Breast epithelium (tissue), 4 donors: ENCODE measurements around the gene ESRRA. TPM values are rescaled to one million over a fixed set of nuclear protein-coding genes. Genes with fewer than 3 reads are reported as not detected.

Experiments
- DNase-seq, 2 donors: peaks; one replicate each; pipeline ENCODE4 v3.0.0-alpha.2; 2019; ENCODE audit warnings: low spot score in 2 of 2
- H3K27ac ChIP-seq, 2 donors: fragments of 200-600 bp; sonication (generic) in 1 of 2; one replicate each; pipeline ENCODE4 v1.5.1; 2016 to 2019; ENCODE audit warnings: mild to moderate bottlenecking in 1 of 2
- H3K27me3 ChIP-seq, 2 donors: fragments of 200-600 bp; sonication (generic) in 1 of 2; one replicate each; pipeline versions ENCODE4 v1.5.1 to v1.6.0; 2017 to 2019; ENCODE audit warnings: control low read depth in 1 of 2, mild to moderate bottlenecking in 1 of 2
- H3K36me3 ChIP-seq: fragments of 200-600 bp; one replicate; pipeline ENCODE4 v1.5.1; 2019
- H3K4me1 ChIP-seq, 2 donors: fragments of 200-600 bp; sonication (generic); one replicate each; pipeline ENCODE4 v1.5.1; 2016 to 2019; ENCODE audit warnings: control low read depth in 1 of 2
- H3K4me3 ChIP-seq, 3 donors: fragments of 200-600 bp; sonication (generic); 1 replicate in 2 of 3; 2 replicates in 1 of 3; pipeline ENCODE4 v1.5.1; 2016 to 2019; ENCODE audit warnings: mild to moderate bottlenecking in 3 of 3, moderate library complexity in 2 of 3
- H3K9me3 ChIP-seq, 2 donors: fragments of 200-600 bp; sonication (generic) in 1 of 2; one replicate each; pipeline ENCODE4 v1.5.1; 2016 to 2019; ENCODE audit warnings: control low read depth in 1 of 2
- CTCF ChIP-seq, 3 donors: fragments of 450-650 bp; IDR thresholded peaks; one replicate each; pipeline ENCODE4 v1.5.1; 2016 to 2017; ENCODE audit warnings: antibody characterized with exemption in 3 of 3, mild to moderate bottlenecking in 3 of 3, moderate library complexity in 3 of 3
- POLR2A ChIP-seq: fragments of 450-650 bp; IDR thresholded peaks from one replicate; pipeline ENCODE4 v1.6.1; 2016; ENCODE audit warnings: antibody characterized with exemption, mild to moderate bottlenecking, moderate library complexity
- POLR2AphosphoS5 ChIP-seq, 3 donors: sonication (generic); formaldehyde crosslinking; IDR thresholded peaks; one replicate each; pipeline ENCODE4 v1.6.1; 2017; ENCODE audit warnings: antibody characterized with exemption in 3 of 3
- intact Hi-C: fragments of 100-400 bp; cut with DNase I; formaldehyde crosslinking; loops from one replicate; pipeline ENCODE4 v1.15.1; 2023; ENCODE audit warnings: low total_unique reads
- total RNA-seq, 3 donors: library from RNA; depleted of rRNA; stranded (reverse); fragments of >200 nt; gene quantifications; one replicate each; pipeline ENCODE4 v1.1.0, GENCODE V29; 2016

The ESRRA gene
- total RNA-seq, 3 donors from 2014 or later = 38.2 to 43.9 (median 39.5) TPM

GRCh38 chr11:64260147-64260708, 45.1 kb upstream of the ESRRA start:
- Histone ChIP-seq H3K4me1 (no peaks in the 10 kb centered on the region), H3K4me3 (no peak overlapping the region), H3K27ac (no peak overlapping the region), H3K9me3 (no peaks in the 10 kb centered on the region), H3K36me3 (no peaks in the 10 kb centered on the region), H3K27me3 (no peaks in the 10 kb centered on the region)
- no peak for DNase-seq
- intact Hi-C loops = no loop called here
- TF ChIP-seq POLR2AphosphoS5 (IDR thresholded peaks at IDR 0.05) (no peak), CTCF (IDR thresholded peaks at IDR 0.05) (no peak), POLR2A (no peak)

- no peak for DNase-seq
- Histone ChIP-seq H3K4me1 (no peaks in the 10 kb centered on the region), H3K36me3 (no peaks in the 10 kb centered on the region), H3K27ac (no peak overlapping the region), H3K9me3 (no peaks in the 10 kb centered on the region), H3K4me3 (no peak overlapping the region), H3K27me3 (no peaks in the 10 kb centered on the region)
- no peak for TF ChIP-seq POLR2A
- TF ChIP-seq POLR2AphosphoS5 (IDR thresholded peaks at IDR 0.05) = no peak
- TF ChIP-seq CTCF (IDR thresholded peaks at IDR 0.05) = no peak
- intact Hi-C loops = no loop called here
These were observed 43.7 kb upstream of the ESRRA start for GRCh38 chr11:64261556-64262080.

DNA sequence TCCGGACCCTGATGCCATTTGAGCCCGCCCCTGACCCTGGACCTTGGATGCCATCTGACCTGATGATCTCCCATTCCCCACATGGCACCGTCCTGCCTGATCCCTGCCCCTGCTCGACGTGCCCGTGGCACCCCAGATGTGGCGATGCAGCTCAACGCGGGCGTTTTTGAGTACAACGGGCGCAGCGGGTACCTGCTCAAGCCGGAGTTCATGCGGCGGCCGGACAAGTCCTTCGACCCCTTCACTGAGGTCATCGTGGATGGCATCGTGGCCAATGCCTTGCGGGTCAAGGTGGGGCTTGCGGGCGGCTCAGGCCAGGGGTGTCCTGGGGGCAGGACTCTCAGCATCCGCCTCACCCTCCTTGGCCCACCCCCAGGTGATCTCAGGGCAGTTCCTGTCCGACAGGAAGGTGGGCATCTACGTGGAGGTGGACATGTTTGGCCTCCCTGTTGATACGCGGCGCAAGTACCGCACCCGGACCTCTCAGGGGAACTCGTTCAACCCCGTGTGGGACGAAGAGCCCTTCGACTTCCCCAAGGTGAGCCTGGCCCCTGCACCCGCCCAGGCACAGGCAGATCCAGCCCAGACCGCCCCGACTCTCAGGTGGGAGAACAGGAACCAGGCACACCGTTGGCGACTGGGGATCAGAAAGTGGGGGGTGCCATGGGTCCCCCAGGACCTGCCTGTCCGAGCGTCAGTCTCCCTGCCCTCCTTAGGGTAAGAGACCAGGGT, 42.9 kb upstream of the ESRRA start:
- Histone ChIP-seq H3K27ac (no peak overlapping the region), H3K4me3 (no peak overlapping the region), H3K36me3 (no peaks in the 10 kb centered on the region), H3K9me3 (no peaks in the 10 kb centered on the region), H3K27me3 (no peaks in the 10 kb centered on the region), H3K4me1 (peaks cover 0 to 5% of the 10 kb centered on the region in 2 donors)
- TF ChIP-seq POLR2AphosphoS5 (IDR thresholded peaks at IDR 0.05) (no peak), POLR2A (no peak), CTCF (IDR thresholded peaks at IDR 0.05) (no peak)
- DNase-seq = no peak
- intact Hi-C loops = no loop called here

- no peak for DNase-seq
- H3K27ac ChIP-seq = no peak overlapping the region
- H3K4me1 ChIP-seq = peaks cover 1 to 10% of the 10 kb centered on the region in 2 donors
- no peaks in the 10 kb centered on the region for H3K36me3 ChIP-seq
- H3K4me3 ChIP-seq = no peak overlapping the region
- intact Hi-C loops = no loop called here
- H3K9me3 ChIP-seq = no peaks in the 10 kb centered on the region
- no peak for TF ChIP-seq CTCF (IDR thresholded peaks at IDR 0.05)
- H3K27me3 ChIP-seq = no peaks in the 10 kb centered on the region
These were observed 42.0 kb upstream of the ESRRA start for GRCh38 chr11:64263021-64263946.
